ENCODE data around the gene CC2D1A. TPM values are rescaled to one million over a fixed set of nuclear protein-coding genes. Genes with fewer than 3 reads are reported as not detected.

CC2D1A gene
- total RNA-seq, 2 donors from 2014 or later = 35.5 to 52.1 TPM

- Histone ChIP-seq H3K4me3 (no peak overlapping the region), H3K9me3 (no peaks in the 10 kb centered on the region), H3K27me3 (no peaks in the 10 kb centered on the region), H3K36me3 (replicated peaks in 1 of 2; ENCODE audit: insufficient read depth in 1 of 2, low read depth in 2 of 2) (peaks cover under 1 to 3% of the 10 kb centered on the region in 2 donors), H3K4me1 (no peaks in the 10 kb centered on the region), H3K27ac (no peak overlapping the region)
- 85 to 87% methylated on average over 6 of the region's 6 CpGs for WGBS, 2 donors
- intact Hi-C loops (cut with DNase I) = no loop called here
- DNase-seq (no peak), ATAC-seq (no peak)
- TF ChIP-seq CTCF (IDR thresholded peaks at IDR 0.05) (no peak), POLR2A (IDR thresholded peaks at IDR 0.05) (no peak)
Observed at GRCh38 chr19:13932149-13932637, 26.2 kb downstream of the CC2D1A start.

- intact Hi-C loops (cut with DNase I) = no loop called here
- H3K4me1 ChIP-seq = no peaks in the 10 kb centered on the region
- DNase-seq (no peak), ATAC-seq (no peak)
- no peaks in the 10 kb centered on the region for H3K27me3 ChIP-seq
- no peak overlapping the region for H3K4me3 ChIP-seq
- WGBS, 2 donors = 82% methylated on average over 29 of the region's 42 CpGs; no CpG with 5 or more reads in 1 of the 2 donors
- no peak overlapping the region for H3K27ac ChIP-seq
- H3K36me3 ChIP-seq (replicated peaks in 1 of 2; ENCODE audit: insufficient read depth in 1 of 2, low read depth in 2 of 2) = peaks cover 0 to 3% of the 10 kb centered on the region in 2 donors
- TF ChIP-seq POLR2A (IDR thresholded peaks at IDR 0.05) = no peak
- TF ChIP-seq CTCF (IDR thresholded peaks at IDR 0.05) = no peak
- H3K9me3 ChIP-seq = no peaks in the 10 kb centered on the region
Observed at GRCh38 chr19:13932911-13933393, 27.0 kb downstream of the CC2D1A start.

DNA sequence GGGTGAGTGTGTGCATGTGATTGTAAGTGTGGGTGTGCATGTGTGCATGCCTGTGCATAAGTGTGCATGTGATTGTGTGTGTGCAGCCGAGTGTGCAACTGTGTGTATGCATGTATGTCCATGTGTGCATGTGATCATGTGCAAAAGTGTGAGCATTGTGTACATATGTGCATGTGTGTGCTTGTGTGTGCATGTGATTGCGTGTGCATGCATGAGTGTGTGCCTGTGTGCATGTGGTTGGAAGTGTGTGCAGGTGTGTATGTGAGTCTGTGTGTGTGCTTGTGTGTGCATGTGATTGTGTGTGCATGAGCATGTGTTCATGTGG, 28.7 kb downstream of the CC2D1A start:
- no peaks in the 10 kb centered on the region for H3K9me3 ChIP-seq
- 75 to 78% methylated on average over 2 of the region's 2 CpGs for WGBS, 2 donors
- DNase-seq (no peak), ATAC-seq (no peak)
- no peaks in the 10 kb centered on the region for H3K4me1 ChIP-seq
- no peak overlapping the region for H3K27ac ChIP-seq
- H3K27me3 ChIP-seq = no peaks in the 10 kb centered on the region
- no peak overlapping the region for H3K4me3 ChIP-seq
- H3K36me3 ChIP-seq (replicated peaks in 1 of 2; ENCODE audit: insufficient read depth in 1 of 2, low read depth in 2 of 2) = peaks cover 0 to 3% of the 10 kb centered on the region in 2 donors
- intact Hi-C loops (cut with DNase I) = no loop called here
- no peak for TF ChIP-seq POLR2A (IDR thresholded peaks at IDR 0.05)
- no peak for TF ChIP-seq CTCF (IDR thresholded peaks at IDR 0.05)

- 52 to 59% methylated on average over 4 to 18 of the region's 22 CpGs for WGBS, 2 donors
- intact Hi-C loops (cut with DNase I) = no loop called here
- DNase-seq (no peak), ATAC-seq (no peak)
- Histone ChIP-seq H3K27ac (no peak overlapping the region), H3K9me3 (no peaks in the 10 kb centered on the region), H3K27me3 (no peaks in the 10 kb centered on the region), H3K4me3 (no peak overlapping the region), H3K4me1 (no peaks in the 10 kb centered on the region), H3K36me3 (replicated peaks in 1 of 2; ENCODE audit: insufficient read depth in 1 of 2, low read depth in 2 of 2) (no peaks in the 10 kb centered on the region)
- TF ChIP-seq CTCF (IDR thresholded peaks at IDR 0.05) (no peak), POLR2A (IDR thresholded peaks at IDR 0.05) (no peak)
Observed at GRCh38 chr19:13935765-13936510, 29.9 kb downstream of the CC2D1A start.

Data from body of pancreas (tissue), 4 donors.